Gastroesophageal sphincter (tissue), 2 donors: ENCODE measurements around the gene NFIA.
A peak's percentile ranks its signal among the peaks of the same experiment; 100 is the strongest.

Experiments used
- POLR2A ChIP-seq, 2 donors: fragments of 450-650 bp; IDR thresholded peaks; one replicate each; pipeline ENCODE4 v1.6.1; 2017; ENCODE audit warnings: antibody characterized with exemption in 2 of 2, mild to moderate bottlenecking in 2 of 2, moderate library complexity in 1 of 2
- POLR2AphosphoS5 ChIP-seq: sonication (generic); formaldehyde crosslinking; IDR thresholded peaks from one replicate; pipeline ENCODE4 v1.6.1; 2017; ENCODE audit warnings: antibody characterized with exemption

- TF ChIP-seq POLR2AphosphoS5 (peak; percentile 85), POLR2A (IDR thresholded peaks at IDR 0.05) (no peak)
Measured at GRCh38 chr1:61120998-61121397, 38.6 kb downstream of the NFIA start.
